HG02852 (cell line): Measurements from ENCODE around the gene RAB40A.
A peak's percentile ranks its signal among the peaks of the same experiment; 100 is the strongest.

Source experiments
- ATAC-seq: cut with Tn5 transposase; IDR thresholded peaks from one replicate; pipeline ENCODE4 v1.9.1; 2021; ENCODE audit warnings: mild to moderate bottlenecking, moderate library complexity; ENCODE audit not compliant: unreplicated experiment

RAB40A gene, protein sequence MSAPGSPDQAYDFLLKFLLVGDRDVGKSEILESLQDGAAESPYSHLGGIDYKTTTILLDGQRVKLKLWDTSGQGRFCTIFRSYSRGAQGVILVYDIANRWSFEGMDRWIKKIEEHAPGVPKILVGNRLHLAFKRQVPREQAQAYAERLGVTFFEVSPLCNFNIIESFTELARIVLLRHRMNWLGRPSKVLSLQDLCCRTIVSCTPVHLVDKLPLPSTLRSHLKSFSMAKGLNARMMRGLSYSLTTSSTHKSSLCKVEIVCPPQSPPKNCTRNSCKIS

DNA sequence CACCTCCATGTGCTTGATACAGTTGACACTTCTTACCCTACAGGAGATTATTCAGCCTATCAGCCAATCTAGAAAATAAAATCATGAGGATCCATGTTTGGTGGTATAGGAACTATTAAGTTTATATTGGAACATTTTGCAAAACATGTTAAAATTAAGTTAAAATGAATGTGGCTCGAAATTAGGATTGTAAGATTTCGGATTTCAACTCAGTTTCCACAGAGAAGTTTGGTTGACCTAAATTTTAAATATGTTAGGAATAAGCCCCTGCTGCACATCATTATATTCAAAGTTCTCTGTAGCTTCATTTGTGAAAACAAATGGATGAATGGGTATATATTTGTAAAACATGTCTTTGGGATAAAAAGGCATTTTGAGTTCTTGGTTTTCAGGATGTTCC is at the start of gene RAB40A:
TSS of gene RAB40A (minus strand) at position 101 of the 400 bp plus-strand sequence. CDS start 18,733 bp downstream, outside the sequence.
- ATAC-seq: no peak

DNA sequence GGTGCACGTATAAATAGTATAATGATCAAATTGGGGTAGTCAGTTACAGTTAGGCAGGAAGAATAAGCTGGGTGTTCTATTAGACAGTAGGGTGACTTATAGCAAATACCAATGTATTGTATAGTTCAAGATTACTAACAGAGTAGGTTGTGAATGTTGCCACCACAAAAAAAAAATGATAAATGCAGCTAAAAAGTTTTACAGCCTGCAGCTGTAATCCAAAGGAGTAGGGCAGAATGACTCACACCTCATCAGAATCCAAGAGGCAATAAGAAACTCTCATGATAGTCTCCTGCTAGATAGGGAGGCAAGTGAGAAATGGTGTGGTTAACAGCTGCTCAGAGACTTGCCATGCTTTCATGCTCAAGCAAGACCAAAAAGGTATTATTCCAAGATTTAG is 46.5 kb upstream of the RAB40A start:
- peak; percentile 32 for ATAC-seq

DNA sequence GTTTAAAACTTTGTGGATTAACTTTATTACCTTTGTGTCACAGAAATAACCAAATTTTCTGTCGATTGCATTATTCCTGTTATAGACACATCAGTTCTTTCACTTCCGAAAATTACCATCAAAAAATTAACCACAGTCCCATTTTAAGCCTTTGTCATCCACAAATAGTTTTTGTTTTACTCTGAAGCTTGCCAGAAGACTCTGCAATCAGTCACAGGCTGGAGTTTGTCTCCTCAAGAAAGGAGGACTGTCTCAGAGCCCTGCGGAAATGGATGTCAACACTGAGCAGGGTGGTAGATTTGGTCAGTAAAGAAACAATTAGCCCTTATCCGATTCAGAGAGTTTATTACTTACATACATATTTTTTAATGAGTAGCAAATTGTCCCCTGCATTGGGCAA is 45.9 kb upstream of the RAB40A start:
- peak; percentile 77 for ATAC-seq

DNA sequence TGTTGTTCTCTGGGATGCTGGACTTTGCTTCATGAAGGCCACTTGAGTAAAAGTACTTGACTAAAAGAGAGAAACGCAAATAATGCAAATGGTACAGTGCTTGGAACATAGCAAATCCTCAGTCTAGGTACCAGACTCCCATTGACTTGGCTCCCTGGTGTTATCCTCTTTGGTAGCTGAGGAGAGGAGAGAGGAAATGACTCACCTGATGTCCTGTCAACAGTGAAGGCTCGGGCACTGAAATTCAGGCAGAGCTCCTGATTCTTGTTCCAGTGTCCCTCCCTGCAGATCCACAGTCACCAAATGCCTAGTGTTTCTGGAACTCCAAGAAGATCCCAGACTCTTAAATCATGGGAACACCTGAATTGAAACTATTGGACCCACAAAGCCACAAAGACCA is 43.5 kb upstream of the RAB40A start:
- no peak for ATAC-seq

DNA sequence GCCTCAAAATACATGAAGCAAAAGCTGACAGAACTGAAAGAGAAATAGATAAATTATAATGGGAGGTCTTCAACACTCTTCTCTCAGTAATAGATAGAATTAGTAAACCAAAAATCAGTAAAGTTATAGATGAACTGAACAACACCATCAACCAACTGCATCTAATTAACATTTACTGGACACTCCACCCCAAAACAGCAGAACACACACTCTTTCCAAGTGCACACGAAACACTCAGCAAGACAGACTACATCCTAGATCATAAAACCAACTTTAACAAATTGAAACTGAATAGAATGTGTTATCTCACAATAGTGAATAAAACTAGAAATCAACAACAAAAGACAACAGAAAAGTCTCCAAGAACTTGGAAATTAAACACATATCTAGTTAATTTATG is 41.0 kb upstream of the RAB40A start:
- no peak for ATAC-seq

- ATAC-seq: no peak
Observed at GRCh38 chrX:103556963-103557612, 37.8 kb upstream of the RAB40A start.

GRCh38 chrX:103554687-103555424 is 35.6 kb upstream of the RAB40A start:
- ATAC-seq: peak; percentile 97

- ATAC-seq: no peak
Observed at GRCh38 chrX:103552236-103552635, 32.9 kb upstream of the RAB40A start.

DNA sequence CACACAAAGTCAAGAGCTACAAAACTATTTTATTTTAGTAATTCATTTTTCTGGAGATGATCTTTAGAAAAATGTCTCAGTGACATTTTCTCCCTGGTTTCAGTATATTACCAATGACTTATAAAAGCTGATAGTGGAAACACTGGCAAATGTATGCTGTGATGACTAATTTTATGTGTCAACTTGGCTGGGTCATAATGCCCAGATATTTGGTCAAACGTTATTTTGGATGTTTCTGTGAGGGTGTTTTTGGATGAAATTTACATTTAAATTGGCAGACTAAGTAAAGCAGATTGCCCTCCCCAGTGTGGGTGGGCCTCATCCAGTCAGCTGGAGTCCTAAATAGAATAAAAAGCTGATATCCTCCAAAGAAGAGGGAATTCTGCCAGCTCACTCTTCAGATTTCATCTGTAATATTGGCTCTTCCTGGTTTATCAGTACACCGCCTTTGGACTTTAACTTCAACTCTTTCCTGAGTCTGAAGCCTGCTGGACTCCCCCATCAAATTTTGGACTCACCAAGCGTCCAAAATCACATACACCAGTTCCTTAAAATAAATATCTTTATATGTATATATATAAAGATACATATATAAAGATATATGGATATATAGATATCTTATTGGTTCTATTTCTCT is 31.2 kb upstream of the RAB40A start:
- no peak for ATAC-seq

DNA sequence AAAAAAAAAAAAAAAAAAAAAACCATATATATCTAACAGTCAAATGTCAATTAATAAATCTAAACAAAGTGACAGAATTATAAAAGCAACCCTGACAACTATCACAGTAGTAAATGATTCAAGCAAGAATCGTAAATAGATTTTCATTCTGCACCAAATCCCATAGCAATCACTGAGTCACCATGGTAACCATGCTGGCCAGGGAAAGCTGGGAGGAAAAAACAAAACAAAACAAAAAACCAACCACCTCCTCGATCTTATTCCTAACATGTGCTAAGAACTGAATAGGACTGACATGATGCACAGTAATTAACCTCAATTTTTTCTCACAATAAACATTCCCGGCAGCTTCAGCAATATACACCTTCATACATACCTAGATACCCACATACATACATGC is 30.6 kb upstream of the RAB40A start:
- ATAC-seq: no peak

DNA sequence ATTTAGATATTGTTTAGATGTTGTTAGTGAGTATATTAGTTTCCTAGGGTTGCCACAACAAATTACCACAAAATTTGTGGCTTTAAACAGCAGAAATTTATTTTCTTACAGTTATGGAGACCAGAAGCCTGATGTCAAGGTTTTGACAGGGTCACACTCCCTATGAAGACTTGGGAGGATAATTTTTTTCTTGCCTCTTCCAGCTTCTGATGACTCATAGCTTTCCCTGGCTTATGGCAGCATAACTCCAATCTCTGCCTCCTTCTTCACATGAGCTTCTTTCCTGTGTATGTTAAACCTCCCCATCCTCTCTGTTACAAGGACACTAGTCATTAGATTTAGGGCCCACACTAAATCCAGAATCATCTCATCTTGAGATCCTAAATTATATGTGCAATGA is 20.9 kb upstream of the RAB40A start:
- no peak for ATAC-seq

GRCh38 chrX:103539695-103540094 is 20.4 kb upstream of the RAB40A start:
- no peak for ATAC-seq

- no peak for ATAC-seq
Observed at GRCh38 chrX:103538728-103539127, 19.4 kb upstream of the RAB40A start.

- ATAC-seq: no peak
Observed at GRCh38 chrX:103537871-103538387, 18.6 kb upstream of the RAB40A start.

GRCh38 chrX:103536732-103537131 is 17.4 kb upstream of the RAB40A start:
- no peak for ATAC-seq

DNA sequence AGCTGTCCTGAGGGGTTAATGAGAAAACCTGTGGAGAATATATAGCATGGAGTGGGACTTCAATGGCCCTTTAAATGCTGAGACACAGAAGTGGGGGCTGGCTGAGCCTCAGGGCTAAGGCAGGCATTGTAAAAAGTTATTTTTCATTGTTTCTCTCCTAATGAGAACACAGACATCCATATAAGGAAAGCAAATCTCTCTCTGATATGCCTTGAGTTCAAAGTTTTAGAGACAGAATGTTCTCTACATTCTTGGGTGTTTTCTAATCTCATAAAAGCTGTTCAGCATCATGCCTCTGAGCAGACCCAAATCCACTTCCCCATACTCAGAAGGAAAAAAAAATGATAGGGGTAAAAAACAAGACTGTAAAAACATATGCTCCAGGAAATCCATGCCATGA is 16.8 kb upstream of the RAB40A start:
- ATAC-seq: no peak

DNA sequence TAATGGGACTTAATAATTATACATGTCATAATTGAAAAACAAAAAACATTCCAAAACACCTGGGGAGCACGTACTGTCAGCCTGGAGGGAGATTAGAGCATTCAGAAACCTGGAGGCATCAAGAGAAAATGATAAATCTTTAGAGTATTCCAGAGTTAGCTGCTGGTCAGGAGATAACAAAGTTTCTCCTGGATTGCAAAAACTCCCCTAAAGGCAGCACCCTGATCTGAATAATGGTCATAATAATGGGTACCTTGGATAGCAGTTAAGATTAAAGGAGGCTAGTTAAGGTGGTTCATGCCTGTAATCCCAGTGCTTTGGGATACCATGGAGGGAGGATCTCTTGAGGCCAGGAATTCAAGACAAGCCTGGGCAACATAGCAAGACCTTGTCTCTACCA is 15.9 kb upstream of the RAB40A start:
- no peak for ATAC-seq

- peak; percentile 80 for ATAC-seq
Observed at GRCh38 chrX:103533511-103534216, 14.4 kb upstream of the RAB40A start.

DNA sequence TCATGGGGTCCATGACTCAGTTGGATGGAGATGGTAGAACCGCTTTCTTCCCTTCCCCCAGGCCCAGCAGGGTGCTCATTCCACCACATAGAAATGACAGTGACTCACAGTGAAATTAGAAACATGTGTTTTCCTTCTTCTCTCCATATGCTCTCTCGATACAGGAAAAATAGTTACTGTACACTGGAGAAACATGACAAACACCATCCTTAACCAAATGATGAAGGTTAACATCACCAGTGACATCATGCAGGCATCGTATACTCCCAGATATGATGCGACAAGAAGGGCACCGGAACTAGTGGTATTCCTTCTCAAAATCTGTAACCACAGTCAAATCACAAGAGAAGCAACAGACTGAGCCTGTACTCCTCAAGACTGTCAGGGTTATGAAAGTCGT is 11.7 kb upstream of the RAB40A start:
- no peak for ATAC-seq

DNA sequence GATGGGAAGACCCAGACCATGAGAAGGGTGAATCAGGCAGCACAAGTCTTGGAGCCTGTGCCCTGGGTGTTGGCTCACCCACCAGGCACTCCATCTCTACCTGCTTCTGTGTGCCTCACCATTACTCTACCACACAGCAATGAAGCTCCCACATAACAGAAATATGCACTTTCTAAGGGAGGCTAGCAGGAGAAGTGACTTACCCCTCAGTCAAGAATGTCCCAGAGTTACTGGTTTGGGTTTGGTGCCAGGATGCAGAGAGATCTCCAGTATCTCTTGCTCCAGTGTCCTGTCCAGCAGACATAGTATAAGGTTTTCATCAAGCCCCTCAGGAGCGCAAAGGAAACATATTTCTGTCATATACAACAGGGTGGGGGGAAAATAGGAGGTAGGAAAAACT is 11.3 kb upstream of the RAB40A start:
- no peak for ATAC-seq

GRCh38 chrX:103529550-103529949 is 10.3 kb upstream of the RAB40A start:
- no peak for ATAC-seq
